GM21367 (cell line): ENCODE measurements around the gene THAP10.
"Not testable (repeated sequence)": the region's sequence is repeated elsewhere in the genome, so short reads cannot be mapped to it uniquely, and the experiment has no call there.

ENCODE experiments used
- ATAC-seq: cut with Tn5 transposase; IDR thresholded peaks from one replicate; pipeline ENCODE4 v1.9.1; 2021; ENCODE audit not compliant: unreplicated experiment

THAP10 gene

DNA sequence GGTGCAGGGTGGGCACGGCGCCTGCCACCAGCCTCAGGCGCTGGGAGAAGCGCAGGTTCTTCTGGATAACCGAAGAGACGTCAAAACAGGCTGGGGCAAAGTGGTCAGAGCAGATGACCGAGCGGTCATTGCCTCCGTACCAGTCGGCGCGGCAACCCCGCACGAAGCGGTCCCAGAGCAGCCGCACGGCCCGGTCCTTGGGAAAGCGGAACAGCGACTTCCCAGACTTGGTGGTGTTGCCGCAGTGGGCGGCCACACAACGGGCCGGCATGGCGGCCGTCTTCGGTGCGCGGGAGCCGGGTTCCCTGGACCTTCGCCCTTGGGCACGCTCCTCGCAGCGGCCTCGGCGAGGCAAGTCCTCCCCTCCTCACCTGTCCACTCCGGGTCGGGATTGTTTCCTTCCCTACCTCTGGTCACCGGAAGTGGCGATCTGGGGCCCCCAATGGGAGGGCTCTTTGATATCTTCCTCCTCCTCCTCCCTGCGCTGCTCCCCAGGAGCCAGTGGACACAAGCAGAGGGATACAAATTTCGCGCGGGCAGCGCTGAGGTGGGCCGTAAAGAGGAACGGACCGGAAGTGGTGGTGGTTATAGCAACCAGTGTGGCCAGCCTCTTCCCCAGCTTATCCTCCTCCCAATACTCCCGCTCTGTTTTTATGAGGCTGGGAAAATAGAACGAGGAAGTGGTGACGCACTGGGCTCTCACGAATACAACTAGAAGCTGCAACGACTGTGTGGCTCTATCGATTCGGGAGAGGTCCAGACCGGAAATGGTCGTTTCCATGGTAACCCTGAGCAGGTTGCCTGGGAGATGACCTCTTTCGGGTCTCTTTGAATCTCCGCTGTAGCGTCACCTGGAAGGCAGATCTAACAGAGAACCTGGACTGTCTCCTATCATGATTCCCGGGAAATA is at the start of gene THAP10, which contains the start of gene LRRC49:
THAP10 (minus strand) TSS at position 432 of the 910 bp plus-strand sequence; CDS start at position 271, 161 bp downstream.
LRRC49 (plus strand) TSS at position 825 of the 910 bp plus-strand sequence; CDS start at position 894, 69 bp downstream.
- peak; percentile 80 for ATAC-seq

DNA sequence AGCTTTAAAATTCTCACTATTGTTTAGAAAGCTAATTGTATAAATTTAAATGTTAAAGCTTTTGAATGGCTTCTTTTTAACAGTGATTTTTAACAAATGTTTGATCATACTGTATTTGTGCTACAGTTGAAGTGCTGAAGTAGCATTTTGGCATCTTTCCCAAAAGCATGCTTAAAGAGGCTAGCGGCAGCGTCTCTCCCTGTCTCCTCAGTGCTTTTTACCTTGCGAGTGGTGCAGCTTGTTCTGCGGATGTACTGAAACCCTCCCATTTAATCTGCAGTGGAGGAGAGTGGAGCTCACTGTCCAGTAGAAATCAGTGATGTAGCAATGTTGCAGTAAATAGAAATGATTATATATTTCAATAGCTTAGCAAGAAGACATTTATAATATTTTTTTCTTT is 44.1 kb upstream of the THAP10 start:
- no peak for ATAC-seq

DNA sequence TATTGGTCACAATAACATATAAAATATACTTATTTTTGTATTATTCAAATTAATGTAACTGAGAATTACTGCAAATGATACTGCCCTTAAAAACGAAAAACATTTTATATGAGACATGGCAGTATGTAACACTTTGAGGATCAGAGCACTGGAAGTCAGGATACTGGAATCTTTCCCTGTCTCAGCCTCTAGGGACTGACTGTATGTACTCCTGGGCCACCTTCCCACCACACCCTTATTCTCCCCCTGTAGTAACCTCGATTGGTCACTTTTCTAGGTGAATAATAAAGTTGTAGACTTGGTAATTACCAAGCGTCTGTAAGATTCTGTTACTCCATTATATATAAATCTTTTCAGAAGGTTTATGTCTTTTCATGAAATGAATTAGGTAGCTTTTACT is 43.4 kb upstream of the THAP10 start:
- no peak for ATAC-seq

DNA sequence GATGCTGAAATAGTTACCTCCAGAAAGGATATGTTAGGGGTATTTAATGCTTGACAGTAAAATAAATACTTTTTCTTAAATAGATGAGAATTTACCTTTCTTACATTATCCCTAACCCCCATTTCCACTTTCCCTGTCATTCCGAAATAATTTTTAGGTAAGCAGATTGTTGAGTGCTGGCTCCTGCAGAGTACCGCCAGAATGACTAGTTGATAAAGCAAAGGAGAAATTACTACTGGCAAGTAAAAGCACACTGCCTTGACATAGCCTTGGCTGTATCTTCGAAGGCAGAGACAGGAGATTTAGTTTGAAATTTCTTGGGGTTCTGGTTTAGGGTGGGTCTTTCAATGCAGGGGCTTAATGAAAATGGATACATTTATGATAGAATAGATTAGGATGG is 41.2 kb upstream of the THAP10 start:
- no peak for ATAC-seq

DNA sequence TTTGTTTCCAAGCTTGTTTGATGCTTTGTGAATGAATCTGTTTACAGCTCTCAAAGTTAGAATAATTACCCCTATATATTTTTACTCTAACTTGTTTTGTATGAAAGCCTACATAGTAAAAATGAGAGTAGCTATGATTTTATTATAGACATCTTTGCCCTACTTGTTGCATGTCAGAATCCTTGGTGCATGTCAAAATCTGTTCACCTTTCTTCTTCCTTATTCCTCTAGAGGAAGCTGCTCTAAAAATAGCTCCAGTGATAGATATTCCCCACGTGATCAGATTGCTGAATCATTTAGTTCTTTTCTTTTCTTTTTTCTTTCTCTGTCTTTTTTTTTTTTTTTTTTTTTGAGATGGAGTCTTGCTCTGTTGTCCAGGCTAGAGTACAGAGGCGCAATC is 40.2 kb upstream of the THAP10 start:
- ATAC-seq = no peak

DNA sequence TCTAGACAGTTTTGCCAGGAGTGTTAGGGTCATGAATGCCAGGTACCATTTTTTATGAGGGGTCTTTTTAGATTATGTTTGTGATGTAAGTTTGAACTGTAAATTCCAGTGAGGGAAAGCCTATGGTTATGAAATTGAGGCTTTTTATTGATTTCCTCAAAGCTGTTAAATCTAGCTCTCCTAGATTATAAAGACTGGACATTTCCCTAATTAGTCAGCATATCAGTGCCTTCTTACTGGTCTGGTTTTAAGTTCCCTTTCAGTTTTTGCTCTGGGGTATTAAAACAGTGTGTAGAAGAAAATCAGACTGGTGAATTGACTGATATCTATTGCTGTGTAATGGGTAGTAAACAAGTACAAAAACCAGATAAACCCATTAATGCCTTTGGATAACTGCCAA is 39.6 kb upstream of the THAP10 start:
- ATAC-seq = no peak

DNA sequence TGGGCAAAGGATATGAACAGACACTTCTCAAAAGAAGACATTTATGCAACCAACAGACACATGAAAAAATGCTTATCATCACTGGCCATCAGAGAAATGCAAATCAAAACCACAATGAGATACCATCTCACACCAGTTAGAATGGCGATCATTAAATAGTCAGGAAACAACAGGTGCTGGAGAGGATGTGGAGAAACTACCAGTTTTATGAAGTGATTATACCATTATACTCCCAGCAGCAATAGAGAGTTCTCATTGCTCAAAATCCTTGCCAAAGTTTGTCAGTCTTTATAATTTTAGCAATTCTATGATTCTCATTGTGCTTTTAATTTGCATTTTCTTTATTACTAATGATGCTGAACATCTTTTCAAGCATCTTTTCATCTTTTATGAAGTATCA is 34.7 kb upstream of the THAP10 start:
- ATAC-seq = not testable (repeated sequence)

DNA sequence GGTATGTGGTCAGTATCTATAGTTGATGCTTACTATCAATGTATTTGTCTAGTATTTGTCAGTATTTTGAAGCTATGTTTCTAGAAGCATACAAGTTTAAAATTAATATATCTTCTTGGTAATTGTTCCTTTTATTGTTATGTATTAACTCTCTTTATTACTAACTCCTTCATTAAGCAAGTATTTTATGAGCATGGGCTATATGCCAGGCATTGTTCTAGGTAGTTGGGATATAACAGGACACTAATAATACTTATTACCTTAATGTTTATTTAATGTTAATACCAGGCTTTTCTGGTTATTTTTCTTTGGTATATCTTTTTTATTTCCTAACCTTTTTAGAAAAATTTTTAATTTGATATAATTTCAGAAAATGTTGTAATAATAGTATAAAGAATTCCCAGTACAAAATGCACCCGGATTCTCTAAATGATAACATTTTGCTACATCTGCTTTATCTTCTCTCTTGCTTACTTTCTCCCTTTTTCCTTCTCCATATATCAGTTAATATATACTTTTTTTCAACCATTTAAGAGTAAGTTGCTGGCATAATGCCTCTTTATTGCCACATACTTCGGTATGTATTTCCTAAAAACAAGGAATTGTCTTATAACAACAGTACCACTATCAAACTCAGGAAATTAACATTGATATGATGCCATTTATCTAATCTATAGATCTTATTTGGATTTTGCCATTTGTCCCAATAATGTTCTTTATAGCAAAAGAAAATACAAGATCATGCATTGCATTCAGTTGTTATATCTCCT is 31.3 kb upstream of the THAP10 start:
- no peak for ATAC-seq

DNA sequence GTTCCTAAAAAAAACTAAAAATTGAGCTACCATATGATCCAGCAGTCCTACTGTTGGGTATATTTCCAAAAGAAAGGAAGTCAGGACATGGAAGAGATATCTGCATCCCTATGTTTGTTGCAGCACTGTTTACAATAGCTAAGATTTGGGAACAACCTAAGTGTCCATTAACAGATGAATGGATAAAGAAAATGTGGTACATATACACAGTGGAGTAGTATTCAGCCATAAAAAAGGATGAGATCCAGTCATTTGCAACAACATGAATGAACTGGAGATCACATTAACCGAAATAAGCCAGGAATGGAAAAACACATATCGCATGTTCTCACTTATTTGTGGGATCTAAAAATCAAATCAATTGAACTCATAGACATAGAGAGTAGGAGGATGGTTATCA is 29.9 kb upstream of the THAP10 start:
- ATAC-seq = no peak

DNA sequence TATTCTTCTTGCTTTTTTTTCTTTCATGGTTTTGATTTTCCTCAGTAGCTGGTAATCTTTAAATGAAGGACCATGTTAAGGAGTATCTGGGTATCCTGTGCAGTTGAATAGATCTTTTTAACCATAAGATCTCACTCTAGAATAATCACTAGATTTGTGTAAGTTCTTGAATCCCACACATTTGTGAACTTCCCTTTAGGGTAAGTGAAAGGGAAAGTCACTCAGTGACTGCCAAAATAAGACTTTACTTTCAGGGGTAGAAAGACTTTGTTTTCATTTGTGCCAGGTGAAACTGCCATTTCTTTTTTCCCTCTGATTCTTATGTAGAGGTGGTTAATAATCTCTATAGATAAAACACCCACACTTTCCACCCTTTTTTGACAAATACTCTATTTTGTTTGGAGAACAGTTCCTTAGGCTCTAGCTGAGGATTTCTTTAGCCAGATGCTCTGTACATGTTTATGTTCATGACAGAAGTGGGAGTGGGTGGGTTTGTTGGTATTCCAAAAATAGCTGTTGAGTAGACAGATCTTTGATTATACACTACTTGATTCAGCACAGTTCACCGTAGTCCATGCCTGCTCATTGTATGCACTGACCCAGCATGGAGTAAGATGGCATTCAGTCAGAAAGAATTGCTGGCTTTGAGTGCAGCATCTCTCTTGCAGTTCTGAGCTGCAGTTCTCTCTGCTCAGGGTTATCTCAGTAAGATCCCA is 28.9 kb upstream of the THAP10 start:
- ATAC-seq = no peak

DNA sequence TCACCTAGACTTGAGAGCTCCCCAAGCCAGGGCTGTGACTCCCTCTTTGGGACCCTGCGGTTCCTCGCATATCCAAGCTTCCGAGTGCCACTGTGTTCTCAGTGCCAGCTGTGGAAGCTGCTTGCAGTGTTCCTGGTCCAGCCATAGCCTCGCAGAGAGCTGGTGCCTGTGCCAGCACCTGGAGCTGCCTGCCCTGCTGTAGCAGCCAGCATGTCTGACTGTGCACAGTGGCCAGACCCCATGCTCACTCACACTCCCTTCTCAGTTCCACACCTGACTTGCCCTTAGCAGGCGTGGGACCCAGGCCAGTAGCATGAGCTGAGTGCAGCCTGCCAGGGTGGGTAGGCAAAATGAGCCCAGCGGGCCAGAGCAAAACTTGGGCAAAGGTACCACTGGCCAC is 25.7 kb upstream of the THAP10 start:
- no peak for ATAC-seq

DNA sequence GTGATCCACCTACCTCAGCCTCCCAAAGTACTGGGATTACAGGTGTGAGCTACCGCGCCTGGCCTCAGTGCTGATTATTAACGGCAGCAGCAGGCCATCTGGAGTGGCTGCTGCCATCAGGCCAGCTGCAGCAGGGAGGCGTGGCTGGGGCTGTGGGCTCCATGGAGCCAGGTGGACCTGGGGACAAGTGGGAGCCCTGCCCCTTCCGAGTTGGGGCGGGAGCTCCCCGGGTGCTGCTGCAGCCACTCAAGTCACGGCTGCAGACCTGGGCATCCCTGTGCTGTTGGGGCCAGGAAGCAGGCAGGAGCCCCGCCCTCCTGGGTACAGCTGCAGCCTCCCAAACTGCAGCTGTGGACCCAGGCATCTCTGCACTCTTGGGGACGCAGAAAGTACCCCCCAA is 24.3 kb upstream of the THAP10 start:
- ATAC-seq = no peak

DNA sequence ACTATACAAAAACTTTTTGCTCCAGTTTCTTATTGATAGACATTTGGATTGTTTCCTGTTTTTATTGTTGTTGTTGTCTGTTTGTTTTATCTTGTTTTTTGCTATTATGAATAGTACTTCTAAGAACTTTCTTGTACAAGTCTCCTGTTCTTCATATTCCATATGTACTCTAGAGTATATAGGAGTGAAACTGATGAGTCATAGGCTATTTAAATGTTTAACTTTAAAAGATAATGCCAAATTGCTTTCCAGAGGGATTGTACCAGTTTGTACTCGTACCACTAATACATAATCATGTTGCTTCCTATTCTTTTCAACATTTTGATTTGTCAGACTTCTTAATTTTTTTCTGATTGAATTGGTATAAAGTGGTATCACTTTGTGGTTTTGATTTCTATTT is 20.0 kb upstream of the THAP10 start:
- ATAC-seq = no peak

DNA sequence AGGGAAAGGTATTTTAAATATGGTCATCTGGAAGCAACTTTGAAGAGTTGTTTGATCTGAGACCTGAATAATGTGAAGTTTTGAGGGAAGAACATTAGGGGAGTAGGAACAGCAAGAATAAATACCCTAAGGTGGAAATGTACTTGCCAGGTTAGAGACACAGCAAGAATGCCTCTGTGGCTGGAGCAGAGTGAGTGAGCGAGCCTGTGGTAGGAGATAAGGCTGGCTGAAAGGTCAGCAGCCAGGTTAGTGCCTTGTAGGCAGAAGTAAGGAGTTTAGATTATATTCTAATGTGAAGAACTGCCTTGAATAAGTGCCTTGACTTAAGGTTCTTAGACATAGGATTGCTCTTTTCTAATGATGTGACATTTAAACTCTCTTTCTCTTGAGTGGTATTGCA is 18.7 kb upstream of the THAP10 start:
- ATAC-seq = no peak

DNA sequence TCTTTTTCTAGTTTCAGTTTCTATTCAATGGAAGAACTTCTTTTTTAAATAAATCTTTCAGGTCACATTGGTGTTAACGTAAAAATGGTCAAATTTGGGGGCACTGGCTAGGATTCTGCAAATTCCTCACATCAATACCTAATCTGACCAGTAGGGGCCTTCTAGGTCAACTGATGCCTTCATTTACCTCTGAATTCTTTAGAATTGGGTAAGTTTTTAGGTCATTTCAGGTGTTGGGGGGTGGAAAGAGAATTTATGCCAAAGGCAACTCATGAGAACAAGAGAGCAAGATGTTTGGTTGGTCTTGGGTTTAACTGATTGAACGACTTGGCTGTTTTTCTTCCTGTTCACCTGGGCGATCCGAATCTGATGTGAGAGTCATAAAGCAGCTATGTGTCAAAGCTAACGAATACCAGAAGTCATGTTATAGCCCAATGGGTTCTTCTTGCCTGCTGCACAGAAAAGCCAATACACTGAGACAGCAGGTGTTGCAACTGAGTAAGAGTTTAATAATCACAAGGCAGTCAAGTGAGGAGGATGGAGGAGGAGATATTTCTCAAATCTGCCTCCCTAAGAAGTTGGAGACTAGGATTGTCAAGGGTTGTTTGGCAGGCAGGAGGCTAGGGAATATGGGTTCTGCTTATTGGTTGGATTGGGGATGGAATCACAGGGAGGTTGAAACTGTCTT is 15.7 kb upstream of the THAP10 start:
- ATAC-seq = no peak

DNA sequence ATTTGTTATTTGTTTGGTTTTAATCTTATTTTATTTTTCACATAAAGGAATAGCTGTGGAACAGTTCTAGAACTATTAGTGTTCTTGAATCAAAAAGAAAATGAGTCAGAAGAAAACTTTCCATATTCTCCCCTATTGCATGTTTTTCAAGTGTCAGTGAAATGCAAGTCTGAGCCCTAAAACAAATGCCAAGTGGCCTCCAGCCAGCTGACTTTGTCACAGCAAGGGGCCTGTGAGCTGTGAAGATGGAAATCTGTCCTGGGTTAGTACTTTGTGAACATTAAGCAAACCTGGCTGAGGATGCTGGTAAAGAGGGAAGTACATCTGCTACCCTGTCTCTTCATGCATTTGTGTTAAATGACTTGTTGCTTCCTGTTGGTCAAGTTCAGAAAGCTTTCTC is 14.6 kb upstream of the THAP10 start:
- ATAC-seq = no peak

DNA sequence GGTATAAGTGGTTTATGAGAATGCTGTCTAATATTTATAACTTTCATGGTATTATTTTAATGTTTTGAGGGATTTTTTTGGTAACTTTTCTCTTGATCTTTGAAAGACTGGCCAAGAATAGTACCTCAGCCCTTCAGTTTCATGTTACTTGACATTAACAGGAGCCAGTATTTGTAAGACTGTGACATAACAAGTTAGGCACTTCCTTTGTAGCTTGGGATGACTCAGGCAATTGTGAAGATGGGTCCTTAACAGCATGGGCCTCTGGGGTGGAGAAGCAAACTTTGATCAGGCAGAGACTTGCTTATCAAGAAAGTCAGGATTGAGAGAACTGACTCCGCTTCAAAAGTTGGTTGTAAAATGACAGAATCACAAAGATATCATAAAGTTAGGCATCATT is 9.9 kb upstream of the THAP10 start:
- ATAC-seq = no peak

DNA sequence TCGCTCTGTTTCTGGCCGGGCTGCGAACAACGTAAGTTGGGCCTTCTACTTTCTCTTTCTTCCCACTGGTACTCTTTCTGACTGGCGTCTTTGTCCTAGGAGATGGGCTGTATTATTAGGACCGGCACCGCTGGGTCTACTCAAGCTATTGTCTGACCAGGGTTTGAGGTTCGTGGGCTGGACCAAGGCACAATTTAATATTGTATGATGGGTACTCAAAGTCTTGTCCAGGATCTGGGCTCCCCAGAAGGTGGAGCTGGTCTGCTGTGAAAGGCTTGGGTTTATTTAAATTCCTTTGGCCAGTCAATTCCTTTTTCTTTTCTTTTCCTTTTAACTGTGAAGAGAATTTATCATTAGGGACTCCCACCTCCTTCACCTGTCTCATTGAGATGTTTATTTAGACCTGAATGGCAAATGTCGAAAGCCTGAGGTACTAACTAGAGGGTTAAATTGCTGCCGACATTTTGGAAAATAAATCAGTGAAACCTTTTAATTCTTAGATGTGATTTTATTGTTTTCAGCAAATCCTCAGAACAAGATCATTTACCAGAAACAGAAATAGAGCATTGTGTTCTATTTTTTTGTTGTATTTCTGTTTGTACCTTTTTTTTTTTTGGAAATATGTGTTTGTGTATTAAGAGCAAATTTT is 803 bp upstream of the THAP10 start:
- ATAC-seq = peak; percentile 19

DNA sequence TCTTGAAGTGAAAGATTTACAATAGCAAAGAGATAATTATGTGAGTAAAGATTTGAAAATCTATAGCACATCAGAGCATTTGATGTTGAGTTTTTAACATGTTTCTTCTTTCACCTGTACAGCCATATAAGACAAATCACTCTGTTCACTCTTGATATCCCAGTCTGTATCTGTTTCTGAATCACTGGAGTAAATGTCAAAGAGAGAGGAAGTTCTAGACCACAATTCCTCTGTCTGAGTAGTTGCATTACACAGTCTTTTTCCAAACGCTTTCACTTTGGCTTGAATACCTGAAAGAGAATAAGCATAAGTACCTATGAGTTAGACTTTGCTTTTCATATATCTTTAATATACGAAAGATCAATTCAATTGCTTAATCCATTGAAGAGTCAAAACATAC is 9.9 kb downstream of the THAP10 start:
- ATAC-seq = no peak

DNA sequence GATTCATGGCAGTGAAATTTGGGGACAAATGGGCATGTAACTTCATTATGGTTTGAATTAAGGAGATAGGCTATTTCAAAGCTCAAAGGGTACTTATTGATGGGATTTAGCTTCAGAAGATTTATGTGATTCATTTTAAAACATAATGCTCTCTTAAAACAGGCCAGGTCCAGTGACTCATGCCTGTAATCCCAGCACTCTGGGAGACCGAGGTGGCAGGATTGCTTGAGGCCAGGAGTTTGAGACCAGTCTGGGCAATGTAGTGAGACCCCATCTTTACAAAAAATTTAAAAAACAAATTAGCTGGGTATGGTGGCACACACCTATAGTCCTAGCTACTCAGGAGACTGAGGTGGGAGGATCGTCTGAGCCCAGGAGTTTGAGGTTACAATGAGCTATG is 11.5 kb downstream of the THAP10 start:
- no peak for ATAC-seq
